B cell (primary cell): ENCODE measurements around the gene SEPTIN1. TPM values are rescaled to one million over a fixed set of nuclear protein-coding genes. Genes with fewer than 3 reads are reported as not detected.
A peak's percentile ranks its signal among the peaks of the same experiment; 100 is the strongest.

Experiments used
- ATAC-seq: fragments of 200-7000 bp; cut with Tn5 transposase; one replicate; pipeline ENCODE4 v1.10.0; 2021; ENCODE audit warnings: low read depth, mild to moderate bottlenecking, moderate number of reproducible peaks, moderate library complexity
- CTCF ChIA-PET: fragments of 350-600 bp; sonication (Branson Sonifier 250); formaldehyde crosslinking; loops from one replicate; lab custom pipeline; 2021; ENCODE audit warnings: antibody characterized with exemption, inconsistent platforms; lab: Charles Lee
- POLR2A ChIA-PET: fragments of 350-600 bp; sonication (Branson Sonifier 250); formaldehyde crosslinking; loops from one replicate; lab custom pipeline; 2021; ENCODE audit warnings: antibody characterized with exemption; lab: Charles Lee
- DNase-seq: peaks from one replicate; pipeline ENCODE4 v3.0.0; 2013
- H2AFZ ChIP-seq: 2 replicates; pipeline ENCODE4 v1.6.1; 2012; ENCODE audit warnings: mild to moderate bottlenecking, low read depth, low read length; ENCODE audit not compliant: insufficient read depth, poor library complexity, severe bottlenecking
- H3K27ac ChIP-seq, 2 donors: 1 replicate in 1 of 2; 2 replicates in 1 of 2; pipeline ENCODE4 v1.5.1; 2012 to 2013; ENCODE audit warnings: low read length in 2 of 2, mild to moderate bottlenecking in 2 of 2, moderate library complexity in 1 of 2
- H3K27me3 ChIP-seq, 4 experiments: fragments of 200-600 bp in 1 of 4; sonication (generic) in 1 of 4; replicated peaks in 1 of 4; 1 replicate in 2 of 4; 2 replicates in 2 of 4; pipeline versions ENCODE4 v1.6.1 to v1.7.0; 2013 to 2016; ENCODE audit warnings: low read length in 3 of 4, mild to moderate bottlenecking in 2 of 4, mixed read lengths in 1 of 4, moderate library complexity in 1 of 4; ENCODE audit not compliant: insufficient read depth in 4 of 4, control insufficient read depth in 3 of 4; ENCODE audit errors: control extremely low read depth in 1 of 4
- H3K36me3 ChIP-seq, 2 experiments: replicated peaks in 1 of 2; 1 replicate in 1 of 2; 2 replicates in 1 of 2; pipeline versions ENCODE4 v1.6.1 to v1.7.1; 2013; ENCODE audit warnings: low read length in 1 of 2; ENCODE audit not compliant: insufficient read depth in 2 of 2, control insufficient read depth in 1 of 2; ENCODE audit errors: control extremely low read depth in 1 of 2, extremely low read depth in 1 of 2
- H3K4me1 ChIP-seq, 2 donors: fragments of 200-600 bp in 1 of 2; sonication (generic) in 1 of 2; 1 replicate in 1 of 2; 2 replicates in 1 of 2; pipeline versions ENCODE4 v1.5.1 to v1.6.1; 2013 to 2017; ENCODE audit warnings: low read length in 2 of 2; ENCODE audit not compliant: control insufficient read depth in 2 of 2, insufficient read depth in 2 of 2
- H3K4me2 ChIP-seq: replicated peaks from 2 replicates; pipeline ENCODE3; 2012; ENCODE audit warnings: mild to moderate bottlenecking, low read depth, low read length; ENCODE audit not compliant: poor library complexity, severe bottlenecking
- H3K4me3 ChIP-seq, 5 experiments: fragments of 200-600 bp in 1 of 5; sonication (generic) in 1 of 5; 1 replicate in 3 of 5; 2 replicates in 2 of 5; pipeline versions ENCODE4 v1.5.1 to v1.7.0; 2011 to 2016; ENCODE audit warnings: low read length in 4 of 5, mild to moderate bottlenecking in 4 of 5, low read depth in 2 of 5, control low read depth in 1 of 5, moderate library complexity in 1 of 5; ENCODE audit not compliant: insufficient read depth in 1 of 5; ENCODE audit errors: control extremely low read depth in 1 of 5, extremely low read depth in 1 of 5
- H3K79me2 ChIP-seq: fragments of 200-600 bp; sonication (generic); one replicate; pipeline ENCODE4 v1.6.0; 2016; ENCODE audit warnings: low read length; ENCODE audit not compliant: control insufficient read depth, insufficient read depth
- H3K9ac ChIP-seq: fragments of 200-600 bp; sonication (generic); 2 replicates; pipeline ENCODE4 v1.6.1; 2017; ENCODE audit warnings: mild to moderate bottlenecking, low read length, moderate library complexity
- H3K9me3 ChIP-seq, 3 donors: one replicate each; pipeline versions ENCODE4 v1.6.1 to v1.7.1; 2013; ENCODE audit warnings: low read length in 2 of 3; ENCODE audit not compliant: control insufficient read depth in 2 of 3, insufficient read depth in 1 of 3; ENCODE audit errors: control extremely low read depth in 1 of 3
- H4K20me1 ChIP-seq: 2 replicates; pipeline ENCODE4 v1.6.0; 2012; ENCODE audit warnings: mild to moderate bottlenecking, low read length; ENCODE audit not compliant: insufficient read depth, control insufficient read depth, poor library complexity, severe bottlenecking
- H3K27ac Mint-ChIP-seq: one replicate; pipeline ENCODE4 v1.8.0; 2021; ENCODE audit warnings: mixed read lengths
- H3K27me3 Mint-ChIP-seq: one replicate; pipeline ENCODE4 v1.8.0; 2021; ENCODE audit warnings: mixed read lengths
- H3K4me1 Mint-ChIP-seq: one replicate; pipeline ENCODE4 v1.8.0; 2021; ENCODE audit warnings: mixed read lengths
- H3K4me3 Mint-ChIP-seq: one replicate; pipeline ENCODE4 v1.8.0; 2021; ENCODE audit warnings: mixed read lengths
- H3K9me3 Mint-ChIP-seq: one replicate; pipeline ENCODE4 v1.8.0; 2022; ENCODE audit warnings: mixed read lengths; ENCODE audit not compliant: insufficient read depth
- CTCF ChIP-seq: fragments of 200-600 bp; IDR thresholded peaks from one replicate; pipeline ENCODE4 v1.8.0; 2022; ENCODE audit warnings: antibody characterized with exemption, mild to moderate bottlenecking
- EZH2 ChIP-seq: IDR thresholded peaks from 2 replicates; pipeline ENCODE4 v1.6.1; 2012; ENCODE audit warnings: borderline replicate concordance, low read depth, mild to moderate bottlenecking, moderate library complexity, low read length; ENCODE audit not compliant: insufficient read depth, poor library complexity, severe bottlenecking
- WGBS: methylation state at CpG from one replicate; pipeline ENCODE4 v1.1.5; 2013; ENCODE audit warnings: missing lambda C conversion rate; ENCODE audit not compliant: insufficient coverage; 5-methylcytosine and 5-hydroxymethylcytosine counted together
- intact Hi-C: fragments of 100-400 bp; cut with micrococcal nuclease; formaldehyde crosslinking; loops from one replicate; pipeline ENCODE4 v1.10.0; 2022
- polyA plus RNA-seq: library from polyadenylated mRNA; depleted of rRNA; stranded (reverse); fragments of >200 nt; gene quantifications from 2 replicates; pipeline ENCODE4 v1.2.3, GENCODE V29; 2012
- total RNA-seq, 2 donors: library from RNA; stranded (reverse); fragments of 120-200 nt in 1 of 2; gene quantifications; 1 replicate in 1 of 2; 2 replicates in 1 of 2; pipeline versions ENCODE4 v1.2.3 to v1.2.4, GENCODE V29; 2013 to 2022

SEPTIN1 gene
- total and polyA plus RNA-seq, 2 donors (not counting 1 experiment from before 2014, with no cell fraction given), result 154 to 302 TPM

GRCh38 chr16:30429678-30430427 is 47.5 kb upstream of the SEPTIN1 start, which contains the start of gene DCTPP1:
Gene DCTPP1 (minus strand): TSS chr16:30430030. CDS start chr16:30429980, 50 bp downstream.
- under 1% methylated on average over 45 of the region's 49 CpGs for WGBS
- Mint-ChIP-seq H3K4me3 (no peak within 1 kb of the TSS), H3K4me1 (peaks cover 17% of the 10 kb centered on the region), H3K27me3 (no peaks in the 10 kb centered on the region), H3K9me3 (no peaks in the 10 kb centered on the region), H3K27ac (peak within 1 kb of the TSS; percentile 20)
- no peaks in the 10 kb centered on the region for H4K20me1 ChIP-seq
- DNase-seq (peak; percentile 99), ATAC-seq (peak; percentile 97)
- no peaks in the 10 kb centered on the region for H3K9me3 ChIP-seq
- intact Hi-C loops, result loop anchor here (1.0 to 5.0 kb wide), 11 partner anchors 12 to 267 kb away; partner anchors contain the start of genes ITGAL, SEPHS2, SRCAP and ZNF764
- peaks cover 27% of the 10 kb centered on the region for H3K79me2 ChIP-seq
- ChIA-PET POLR2A (interaction anchor here (0.6 to 2.3 kb wide), 27 partner anchors 12 to 415 kb away, joined by 3 to 18 read pairs (median 4); partner anchors contain the start of genes ALDOA, FBRS, ITGAL and PRR14), CTCF (interaction anchor here (0.6 to 4.7 kb wide), 53 partner anchors 9 to 338 kb away, joined by 3 to 55 read pairs (median 5); partner anchors contain the start of genes FBRS, ITGAL, SEPHS2 and SEPTIN1)
- peak within 1 kb of the TSS; percentile 91 for H3K4me2 ChIP-seq
- TF ChIP-seq CTCF, result peak; percentile 82
- TF ChIP-seq EZH2, result no peak
- H3K27me3 ChIP-seq, result no peaks in the 10 kb centered on the region
- peak within 1 kb of the TSS; percentile 78 to 98 (median 85) for H3K4me3 ChIP-seq
- H3K36me3 ChIP-seq, result peaks cover 5 to 15% of the 10 kb centered on the region in 2 experiments
- peak within 1 kb of the TSS; percentile 79 to 86 for H3K27ac ChIP-seq
- H3K4me1 ChIP-seq, result peaks cover 12 to 21% of the 10 kb centered on the region in 2 donors
- H3K9ac ChIP-seq, result peak within 1 kb of the TSS; percentile 84
- H2AFZ ChIP-seq, result peak within 1 kb of the TSS; percentile 93

GRCh38 chr16:30429418-30429677 is 47.0 kb upstream of the SEPTIN1 start:
- TF ChIP-seq EZH2, result no peak
- no peak for TF ChIP-seq CTCF
- no peaks in the 10 kb centered on the region for H3K9me3 ChIP-seq
- DNase-seq, result no peak
- Mint-ChIP-seq H3K4me3 (no peak overlapping the region), H3K27ac (no peak overlapping the region), H3K27me3 (no peaks in the 10 kb centered on the region), H3K9me3 (no peaks in the 10 kb centered on the region), H3K4me1 (peaks cover 15% of the 10 kb centered on the region)
- intact Hi-C loops, result loop anchor here (1.0 kb wide), 1 partner anchor 11 kb away; no protein-coding TSS in a partner anchor
- POLR2A ChIA-PET, result interaction anchor here (0.6 to 2.3 kb wide), 22 partner anchors 11 to 364 kb away, joined by 3 to 18 read pairs (median 5); partner anchors contain the start of genes ALDOA, FBRS, ITGAL and PRR14
- no peaks in the 10 kb centered on the region for H4K20me1 ChIP-seq
- peaks cover 12 to 21% of the 10 kb centered on the region in 2 donors for H3K4me1 ChIP-seq
- H3K9ac ChIP-seq, result peak overlapping the region; percentile 84
- H3K4me3 ChIP-seq, result peak overlapping the region; percentile 78 to 98 (median 85)
- H3K4me2 ChIP-seq, result peak overlapping the region; percentile 91
- H2AFZ ChIP-seq, result peak overlapping the region; percentile 82
- WGBS, result 0% methylated on average over 11 of the region's 11 CpGs
- peaks cover 5 to 18% of the 10 kb centered on the region in 2 experiments for H3K36me3 ChIP-seq
- ATAC-seq, result no peak
- H3K27ac ChIP-seq, result peak overlapping the region; percentile 48 to 51
- no peaks in the 10 kb centered on the region for H3K27me3 ChIP-seq
- CTCF ChIA-PET, result interaction anchor here (0.6 to 4.7 kb wide), 49 partner anchors 10 to 337 kb away, joined by 3 to 55 read pairs (median 5); partner anchors contain the start of genes FBRS, ITGAL, SEPHS2 and SEPTIN1
- H3K79me2 ChIP-seq, result peaks cover 27% of the 10 kb centered on the region
